Keratinocyte (primary cell): ENCODE results near the gene PLCL2. TPM values are rescaled to one million over a fixed set of nuclear protein-coding genes. Genes with fewer than 3 reads are reported as not detected.

Experiments used
- DNase-seq: peaks from one replicate; pipeline ENCODE4 v3.0.0-alpha.2; 2011; ENCODE audit warnings: low read depth, missing footprints, low spot score
- FAIRE-seq: peaks from 2 replicates; lab custom pipeline; 2011; peaks lifted over from hg19 to GRCh38; lab: Jason Lieb, UNC
- H2AFZ ChIP-seq: 2 replicates; pipeline ENCODE4 v1.6.0; 2012; ENCODE audit warnings: low read length, control low read depth, inconsistent platforms; ENCODE audit not compliant: control insufficient read depth
- H3K27ac ChIP-seq: 2 replicates; pipeline ENCODE4 v1.5.1; 2011; ENCODE audit warnings: low read length; ENCODE audit not compliant: control insufficient read depth, insufficient read depth
- H3K27me3 ChIP-seq: 3 replicates; pipeline ENCODE4 v1.6.0; 2011; ENCODE audit warnings: low read length; ENCODE audit not compliant: control insufficient read depth, insufficient read depth; ENCODE audit errors: extremely low read depth
- H3K36me3 ChIP-seq, 2 experiments: 2 replicates in 1 of 2; 3 replicates in 1 of 2; pipeline ENCODE4 v1.5.1; 2011; ENCODE audit warnings: low read length in 2 of 2, mild to moderate bottlenecking in 1 of 2; ENCODE audit not compliant: control insufficient read depth in 2 of 2, insufficient read depth in 2 of 2; ENCODE audit errors: extremely low read depth in 1 of 2
- H3K4me1 ChIP-seq: 3 replicates; pipeline ENCODE4 v1.5.1; 2011; ENCODE audit warnings: low read length; ENCODE audit not compliant: control insufficient read depth, insufficient read depth; ENCODE audit errors: extremely low read depth
- H3K4me2 ChIP-seq: 3 replicates; pipeline ENCODE4 v1.6.0; 2011; ENCODE audit warnings: low read depth, low read length; ENCODE audit not compliant: control insufficient read depth, insufficient read depth; ENCODE audit errors: extremely low read depth
- H3K4me3 ChIP-seq, 3 experiments: fragments of 200-600 bp in 1 of 3; sonication (generic) in 1 of 3; 2 replicates in 2 of 3; 3 replicates in 1 of 3; pipeline ENCODE4 v1.5.1; 2011 to 2016; ENCODE audit warnings: low read length in 3 of 3, mild to moderate bottlenecking in 3 of 3, control low read depth in 2 of 3, inconsistent platforms in 1 of 3, low read depth in 1 of 3, mixed read lengths in 1 of 3, mixed run types in 1 of 3, moderate library complexity in 1 of 3; ENCODE audit not compliant: control insufficient read depth in 2 of 3, insufficient read depth in 2 of 3; ENCODE audit errors: extremely low read depth in 1 of 3
- H3K79me2 ChIP-seq: 2 replicates; pipeline ENCODE4 v1.6.0; 2012; ENCODE audit warnings: low read length; ENCODE audit not compliant: control insufficient read depth, insufficient read depth
- H3K9ac ChIP-seq: 3 replicates; pipeline ENCODE4 v1.6.0; 2011; ENCODE audit warnings: low read length; ENCODE audit not compliant: control insufficient read depth, insufficient read depth; ENCODE audit errors: extremely low read depth
- H3K9me1 ChIP-seq: 3 replicates; pipeline ENCODE4 v1.6.0; 2011; ENCODE audit warnings: low read length; ENCODE audit not compliant: control insufficient read depth, insufficient read depth; ENCODE audit errors: extremely low read depth
- H3K9me3 ChIP-seq: 2 replicates; pipeline ENCODE4 v1.5.1; 2012; ENCODE audit warnings: low read depth, low read length; ENCODE audit not compliant: control insufficient read depth
- H4K20me1 ChIP-seq: 3 replicates; pipeline ENCODE4 v1.6.0; 2011; ENCODE audit warnings: low read length; ENCODE audit not compliant: control insufficient read depth, insufficient read depth; ENCODE audit errors: extremely low read depth
- EZH2 ChIP-seq: IDR thresholded peaks from one replicate; pipeline ENCODE4 v1.6.1; 2012; ENCODE audit warnings: inconsistent platforms, mild to moderate bottlenecking, low read length, moderate library complexity
- dilution Hi-C: fragments of 300-500 bp; cut with MboI; formaldehyde crosslinking; loops from one replicate; pipeline ENCODE4 v1.7.0; 2020; ENCODE audit warnings: low sequenced_read_pairs; ENCODE audit not compliant: extremely low pct_ligation_motif_present
- polyA plus RNA-seq, 5 experiments: library from polyadenylated mRNA; depleted of rRNA in 3 of 5; stranded (reverse) in 3 of 5; stranded (forward) in 1 of 5; unstranded in 1 of 5; fragments of >200 nt; gene quantifications; 1 replicate in 1 of 5; 2 replicates in 3 of 5; 3 replicates in 1 of 5; pipeline versions ENCODE4 v1.2.1 to v1.2.3, GENCODE V29; 2011 to 2012; ENCODE audit warnings: missing spikeins in 2 of 5, low read depth in 1 of 5, low replicate concordance in 1 of 5
- TF ChIP-seq, protein P1 (sequence below), 3 experiments: IDR thresholded peaks in 1 of 3; conservative IDR thresholded peaks in 1 of 3; optimal IDR thresholded peaks in 1 of 3; 2 replicates in 2 of 3; 3 replicates in 1 of 3; pipeline versions ENCODE3 to v1.5.1; 2011; ENCODE audit warnings: low read length in 3 of 3, mild to moderate bottlenecking in 3 of 3, moderate library complexity in 2 of 3, control low read depth in 1 of 3, inconsistent platforms in 1 of 3; ENCODE audit not compliant: insufficient read depth in 2 of 3; ENCODE audit errors: extremely low read depth in 1 of 3

Gene PLCL2
- polyA plus RNA-seq, 1 donor (not counting 4 experiments of a cell fraction or from before 2014, with no cell fraction given), result 0.20 TPM

DNA sequence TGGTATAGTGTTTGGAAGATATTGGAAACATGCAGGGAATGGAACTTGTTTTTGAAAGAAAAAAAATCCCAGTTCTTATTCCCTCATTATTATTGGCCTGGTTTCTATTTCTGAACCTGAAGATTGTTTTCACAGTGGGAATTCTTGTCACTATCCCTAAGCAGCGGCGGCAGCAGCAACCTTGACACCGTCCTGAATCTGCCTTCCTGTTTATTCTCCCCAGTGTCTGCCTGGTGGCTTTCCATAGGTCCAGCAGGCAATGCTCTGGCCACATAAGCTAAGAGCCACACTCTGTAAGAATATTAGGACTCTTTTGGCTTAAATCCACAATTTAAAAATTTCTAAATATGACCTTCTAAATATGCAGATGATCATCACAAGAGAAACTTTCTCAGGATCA is 178.0 kb downstream of the PLCL2 start:
- Histone ChIP-seq H3K4me3 (no peak overlapping the region), H3K36me3 (no peaks in the 10 kb centered on the region), H3K4me2 (no peak overlapping the region), H2AFZ (no peak overlapping the region), H3K27ac (no peak overlapping the region), H3K79me2 (no peaks in the 10 kb centered on the region), H3K9me3 (no peaks in the 10 kb centered on the region), H3K9me1 (no peaks in the 10 kb centered on the region), H4K20me1 (no peaks in the 10 kb centered on the region), H3K4me1 (no peaks in the 10 kb centered on the region), H3K27me3 (no peaks in the 10 kb centered on the region), H3K9ac (no peak overlapping the region)
- no peak for DNase-seq
- dilution Hi-C loops, result no loop called here
- no peak for FAIRE-seq
- TF ChIP-seq EZH2, result no peak
- TF ChIP-seq, protein P1, sequence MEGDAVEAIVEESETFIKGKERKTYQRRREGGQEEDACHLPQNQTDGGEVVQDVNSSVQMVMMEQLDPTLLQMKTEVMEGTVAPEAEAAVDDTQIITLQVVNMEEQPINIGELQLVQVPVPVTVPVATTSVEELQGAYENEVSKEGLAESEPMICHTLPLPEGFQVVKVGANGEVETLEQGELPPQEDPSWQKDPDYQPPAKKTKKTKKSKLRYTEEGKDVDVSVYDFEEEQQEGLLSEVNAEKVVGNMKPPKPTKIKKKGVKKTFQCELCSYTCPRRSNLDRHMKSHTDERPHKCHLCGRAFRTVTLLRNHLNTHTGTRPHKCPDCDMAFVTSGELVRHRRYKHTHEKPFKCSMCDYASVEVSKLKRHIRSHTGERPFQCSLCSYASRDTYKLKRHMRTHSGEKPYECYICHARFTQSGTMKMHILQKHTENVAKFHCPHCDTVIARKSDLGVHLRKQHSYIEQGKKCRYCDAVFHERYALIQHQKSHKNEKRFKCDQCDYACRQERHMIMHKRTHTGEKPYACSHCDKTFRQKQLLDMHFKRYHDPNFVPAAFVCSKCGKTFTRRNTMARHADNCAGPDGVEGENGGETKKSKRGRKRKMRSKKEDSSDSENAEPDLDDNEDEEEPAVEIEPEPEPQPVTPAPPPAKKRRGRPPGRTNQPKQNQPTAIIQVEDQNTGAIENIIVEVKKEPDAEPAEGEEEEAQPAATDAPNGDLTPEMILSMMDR (optimal IDR thresholded peaks at IDR 0.05 in 1 of 3, IDR thresholded peaks at IDR 0.05 in 1 of 3, conservative IDR thresholded peaks at IDR 0.05 in 1 of 3; ENCODE audit: extremely low read depth in 1 of 3, insufficient read depth in 2 of 3, low read length in 3 of 3), result no peak

DNA sequence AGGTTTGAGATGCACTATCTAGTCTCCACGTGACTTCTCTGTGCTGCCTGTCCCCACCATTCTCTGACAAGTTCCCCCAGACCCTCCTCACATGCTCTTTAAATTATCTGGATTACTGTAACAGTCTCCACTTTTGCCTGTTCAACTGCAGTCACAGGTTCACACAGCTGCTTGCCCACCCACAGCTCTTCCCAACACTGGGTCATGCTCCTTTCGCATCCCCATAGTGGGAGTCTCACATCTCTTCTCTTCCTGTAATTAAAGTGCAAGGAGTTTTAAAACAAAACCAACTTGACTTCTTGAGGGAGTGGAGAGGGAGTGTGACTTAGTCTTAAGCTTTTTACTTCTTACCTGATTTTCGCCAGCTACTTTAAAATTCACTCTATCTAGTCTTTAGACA is 178.8 kb downstream of the PLCL2 start:
- FAIRE-seq, result no peak
- Histone ChIP-seq H3K36me3 (no peaks in the 10 kb centered on the region), H3K27ac (no peak overlapping the region), H3K4me3 (no peak overlapping the region), H3K27me3 (no peaks in the 10 kb centered on the region), H3K4me2 (no peak overlapping the region), H3K9ac (no peak overlapping the region), H4K20me1 (no peaks in the 10 kb centered on the region), H3K9me3 (no peaks in the 10 kb centered on the region), H3K4me1 (no peaks in the 10 kb centered on the region), H3K9me1 (no peaks in the 10 kb centered on the region), H3K79me2 (no peaks in the 10 kb centered on the region), H2AFZ (no peak overlapping the region)
- dilution Hi-C loops, result no loop called here
- TF ChIP-seq EZH2, result no peak
- TF ChIP-seq, protein P1 (optimal IDR thresholded peaks at IDR 0.05 in 1 of 3, IDR thresholded peaks at IDR 0.05 in 1 of 3, conservative IDR thresholded peaks at IDR 0.05 in 1 of 3; ENCODE audit: extremely low read depth in 1 of 3, insufficient read depth in 2 of 3, low read length in 3 of 3), result no peak
- DNase-seq, result no peak
